ENCODE measurements around the gene RNF150. TPM values are rescaled to one million over a fixed set of nuclear protein-coding genes. Genes with fewer than 3 reads are reported as not detected.

RNF150 gene
- total RNA-seq, 1 donor from 2014 or later = 14.8 TPM

DNA sequence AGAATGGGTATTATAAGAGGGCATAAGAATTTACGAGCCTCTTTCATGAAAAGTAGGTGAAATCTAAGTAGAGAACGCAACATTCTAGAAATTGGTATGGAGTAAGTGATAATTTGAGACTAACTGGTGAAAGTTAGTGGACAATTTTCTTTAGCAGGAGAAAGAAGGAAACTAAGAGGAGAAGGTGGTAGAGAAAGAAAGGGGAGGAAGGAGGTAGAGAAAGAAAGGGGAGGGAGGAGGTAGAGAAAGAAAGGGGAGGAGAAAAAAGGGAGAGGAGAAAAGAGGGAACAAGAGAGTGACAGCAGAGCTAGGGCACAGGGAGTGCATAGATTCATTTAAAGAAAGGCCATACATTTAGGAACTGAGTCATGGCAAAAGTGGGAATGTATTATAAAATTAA lies 94.1 kb downstream of the RNF150 start:
- no peak for DNase-seq (ENCODE audit: low spot score)
- Mint-ChIP-seq H3K36me3 (ENCODE audit: low read depth) (peaks cover 3% of the 10 kb centered on the region), H3K4me1 (ENCODE audit: low read depth) (peaks cover 21% of the 10 kb centered on the region), H3K27me3 (ENCODE audit: low read depth) (no peaks in the 10 kb centered on the region), H3K27ac (ENCODE audit: unreplicated experiment) (no peak overlapping the region), H3K9me3 (ENCODE audit: low read depth) (peaks cover 4% of the 10 kb centered on the region), H3K4me3 (ENCODE audit: unreplicated experiment) (no peak overlapping the region)
- TF ChIP-seq, protein P1, sequence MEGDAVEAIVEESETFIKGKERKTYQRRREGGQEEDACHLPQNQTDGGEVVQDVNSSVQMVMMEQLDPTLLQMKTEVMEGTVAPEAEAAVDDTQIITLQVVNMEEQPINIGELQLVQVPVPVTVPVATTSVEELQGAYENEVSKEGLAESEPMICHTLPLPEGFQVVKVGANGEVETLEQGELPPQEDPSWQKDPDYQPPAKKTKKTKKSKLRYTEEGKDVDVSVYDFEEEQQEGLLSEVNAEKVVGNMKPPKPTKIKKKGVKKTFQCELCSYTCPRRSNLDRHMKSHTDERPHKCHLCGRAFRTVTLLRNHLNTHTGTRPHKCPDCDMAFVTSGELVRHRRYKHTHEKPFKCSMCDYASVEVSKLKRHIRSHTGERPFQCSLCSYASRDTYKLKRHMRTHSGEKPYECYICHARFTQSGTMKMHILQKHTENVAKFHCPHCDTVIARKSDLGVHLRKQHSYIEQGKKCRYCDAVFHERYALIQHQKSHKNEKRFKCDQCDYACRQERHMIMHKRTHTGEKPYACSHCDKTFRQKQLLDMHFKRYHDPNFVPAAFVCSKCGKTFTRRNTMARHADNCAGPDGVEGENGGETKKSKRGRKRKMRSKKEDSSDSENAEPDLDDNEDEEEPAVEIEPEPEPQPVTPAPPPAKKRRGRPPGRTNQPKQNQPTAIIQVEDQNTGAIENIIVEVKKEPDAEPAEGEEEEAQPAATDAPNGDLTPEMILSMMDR (IDR thresholded peaks at IDR 0.05) = no peak

DNA sequence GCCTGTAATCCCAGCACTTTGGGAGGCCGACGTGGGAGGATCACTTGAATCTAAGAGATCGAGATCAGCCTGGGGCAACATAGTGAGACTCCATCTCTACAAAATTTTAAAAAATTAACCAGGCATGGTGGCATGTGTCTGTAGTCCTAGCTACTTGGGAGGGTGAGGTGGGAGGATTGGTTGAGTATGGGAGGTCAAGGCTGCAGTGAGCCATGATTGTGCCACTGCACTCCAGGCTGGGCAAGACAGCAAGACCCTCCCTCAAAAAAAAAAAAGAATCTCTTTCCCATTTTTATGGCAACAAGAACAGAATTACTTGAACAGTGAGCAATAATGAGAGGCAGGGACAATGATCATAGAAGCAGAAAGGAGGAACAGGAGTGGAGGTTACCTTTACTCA lies 94.8 kb downstream of the RNF150 start:
- Mint-ChIP-seq H3K36me3 (ENCODE audit: low read depth) (peaks cover 4% of the 10 kb centered on the region), H3K27ac (ENCODE audit: unreplicated experiment) (no peak overlapping the region), H3K4me1 (ENCODE audit: low read depth) (peaks cover 21% of the 10 kb centered on the region), H3K4me3 (ENCODE audit: unreplicated experiment) (no peak overlapping the region), H3K27me3 (ENCODE audit: low read depth) (no peaks in the 10 kb centered on the region), H3K9me3 (ENCODE audit: low read depth) (peaks cover 7% of the 10 kb centered on the region)
- TF ChIP-seq, protein P1 (IDR thresholded peaks at IDR 0.05) = no peak
- no peak for DNase-seq (ENCODE audit: low spot score)

DNA sequence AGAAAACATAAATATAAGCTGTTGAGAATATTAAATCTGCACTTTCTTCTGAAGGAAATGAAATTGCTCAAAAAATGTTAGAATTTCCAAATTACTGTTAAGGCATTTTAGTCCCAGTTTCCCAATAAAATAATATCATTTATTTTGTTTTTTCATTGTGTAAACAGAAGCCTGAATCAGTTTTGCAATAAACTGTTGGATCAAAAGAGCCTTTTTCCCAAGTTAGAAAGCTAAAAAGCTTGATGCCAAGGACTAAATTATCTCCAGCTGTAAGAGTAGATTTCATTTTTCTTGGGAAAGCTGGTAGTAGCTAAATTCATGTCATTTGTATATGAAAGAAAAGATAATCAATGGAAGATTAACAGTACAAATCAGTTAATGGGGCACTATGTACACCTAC lies 95.8 kb downstream of the RNF150 start:
- Mint-ChIP-seq H3K9me3 (ENCODE audit: low read depth) (peaks cover 10% of the 10 kb centered on the region), H3K4me1 (ENCODE audit: low read depth) (peaks cover 21% of the 10 kb centered on the region), H3K27me3 (ENCODE audit: low read depth) (no peaks in the 10 kb centered on the region), H3K4me3 (ENCODE audit: unreplicated experiment) (no peak overlapping the region), H3K27ac (ENCODE audit: unreplicated experiment) (no peak overlapping the region), H3K36me3 (ENCODE audit: low read depth) (peaks cover 8% of the 10 kb centered on the region)
- no peak for DNase-seq (ENCODE audit: low spot score)
- TF ChIP-seq, protein P1 (IDR thresholded peaks at IDR 0.05) = no peak

DNA sequence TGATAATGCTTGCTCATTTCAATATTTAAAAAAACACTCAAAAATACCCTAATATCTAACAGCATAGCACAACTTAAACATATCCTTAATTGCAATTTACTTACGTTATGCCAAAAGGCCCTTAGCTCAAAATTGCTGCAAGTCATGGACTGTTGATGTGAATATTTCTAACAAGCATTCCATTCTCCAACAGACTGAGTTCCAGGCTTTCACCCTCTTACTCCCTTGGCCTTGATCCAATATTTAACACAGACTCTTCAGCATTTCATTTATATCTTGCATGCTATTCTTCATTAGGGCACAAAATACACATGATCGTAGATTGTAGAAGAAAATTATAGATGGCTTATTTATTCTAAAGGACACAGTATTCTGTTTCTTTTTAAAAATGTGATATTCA lies 96.5 kb downstream of the RNF150 start:
- Mint-ChIP-seq H3K27me3 (ENCODE audit: low read depth) (no peaks in the 10 kb centered on the region), H3K9me3 (ENCODE audit: low read depth) (peaks cover 10% of the 10 kb centered on the region), H3K27ac (ENCODE audit: unreplicated experiment) (no peak overlapping the region), H3K4me1 (ENCODE audit: low read depth) (peaks cover 21% of the 10 kb centered on the region), H3K4me3 (ENCODE audit: unreplicated experiment) (no peak overlapping the region), H3K36me3 (ENCODE audit: low read depth) (peaks cover 8% of the 10 kb centered on the region)
- TF ChIP-seq, protein P1 (IDR thresholded peaks at IDR 0.05) = no peak
- no peak for DNase-seq (ENCODE audit: low spot score)

DNA sequence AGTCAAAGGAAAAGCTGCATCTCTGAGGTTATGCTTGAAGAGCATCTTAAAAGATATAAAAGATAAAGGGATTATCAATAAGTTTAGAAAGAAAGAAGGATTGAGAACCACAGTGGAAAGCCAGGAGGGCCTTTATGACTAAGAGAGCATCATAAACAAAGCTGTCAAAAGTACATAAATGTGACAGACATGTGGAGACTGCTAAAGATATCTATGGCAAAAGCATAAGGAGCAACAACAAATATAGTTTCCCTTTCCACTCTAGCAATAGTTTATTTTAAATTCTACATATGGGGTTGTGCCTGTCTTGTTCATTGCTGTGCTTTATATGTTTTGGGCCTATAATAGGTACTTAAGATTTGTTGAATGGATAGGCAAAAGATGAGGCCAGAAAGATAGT lies 97.3 kb downstream of the RNF150 start:
- no peaks in the 10 kb centered on the region for H3K27me3 Mint-ChIP-seq (ENCODE audit: low read depth)
- peaks cover 8% of the 10 kb centered on the region for H3K36me3 Mint-ChIP-seq (ENCODE audit: low read depth)
- H3K4me3 Mint-ChIP-seq (ENCODE audit: unreplicated experiment) = no peak overlapping the region
- H3K4me1 Mint-ChIP-seq (ENCODE audit: low read depth) = peaks cover 18% of the 10 kb centered on the region
- peak overlapping the region; percentile 22 for H3K27ac Mint-ChIP-seq (ENCODE audit: unreplicated experiment)
- peaks cover 7% of the 10 kb centered on the region for H3K9me3 Mint-ChIP-seq (ENCODE audit: low read depth)
- no peak for DNase-seq (ENCODE audit: low spot score)
- TF ChIP-seq, protein P1 (IDR thresholded peaks at IDR 0.05) = no peak
